Brain microvascular endothelial cell (primary cell): ENCODE data around the gene SEC14L5.

Source experiments
- DNase-seq: peaks from one replicate; pipeline ENCODE4 v3.0.0-alpha.2; 2020
- H3K27ac ChIP-seq: fragments of 250-450 bp; sonication (Bioruptor Pico); 2 replicates; pipeline ENCODE4 v1.5.1; 2020; ENCODE audit warnings: mild to moderate bottlenecking, moderate library complexity
- H3K27me3 ChIP-seq: fragments of 250-450 bp; sonication (Bioruptor Pico); replicated peaks from 2 replicates; pipeline ENCODE4 v1.5.1; 2020; ENCODE audit warnings: mild to moderate bottlenecking
- H3K36me3 ChIP-seq: fragments of 250-450 bp; sonication (Bioruptor Pico); replicated peaks from 2 replicates; pipeline ENCODE4 v1.5.1; 2020; ENCODE audit warnings: mild to moderate bottlenecking
- H3K4me3 ChIP-seq: 2 replicates; pipeline ENCODE4 v1.5.1; 2011; ENCODE audit warnings: low read depth, mild to moderate bottlenecking, control low read depth, low read length, moderate library complexity
- in situ Hi-C: cut with HindIII; loops from 2 replicates; pipeline ENCODE4 v1.10.0; 2017; ENCODE audit warnings: low sequenced_read_pairs, low pct_ligation_motif_present
- TF ChIP-seq, protein P1 (sequence below): IDR thresholded peaks from 2 replicates; pipeline ENCODE4 v1.5.1; 2011; ENCODE audit warnings: low read depth, mild to moderate bottlenecking, moderate library complexity, low read length, control low read depth, inconsistent platforms; ENCODE audit errors: missing control alignments

SEC14L5 gene

DNA sequence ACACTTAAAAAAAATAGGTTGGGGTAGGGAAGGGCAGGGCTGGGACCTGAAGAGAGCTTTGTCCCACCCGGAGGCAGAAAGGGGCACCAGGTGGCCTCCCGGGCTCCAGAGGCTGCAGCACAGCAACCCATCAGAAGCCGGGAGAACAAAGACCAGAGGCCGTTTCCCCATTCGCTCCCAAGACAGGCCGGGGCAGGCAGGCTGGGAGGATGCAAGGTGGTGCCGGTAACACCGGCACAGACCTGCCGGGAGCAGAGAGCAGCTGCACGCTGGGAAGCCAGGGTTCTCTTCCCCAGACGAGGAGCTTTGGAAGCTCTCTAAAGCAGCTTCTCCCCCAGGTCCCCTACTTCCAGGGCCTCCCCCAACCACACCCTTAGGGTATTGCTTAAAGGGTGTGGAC lies 26.7 kb upstream of the SEC14L5 start:
- Histone ChIP-seq H3K4me3 (no peak overlapping the region), H3K36me3 (no peaks in the 10 kb centered on the region), H3K27ac (no peak overlapping the region), H3K27me3 (peaks cover 21% of the 10 kb centered on the region)
- in situ Hi-C loops: no loop called here
- no peak for DNase-seq
- TF ChIP-seq, protein P1, sequence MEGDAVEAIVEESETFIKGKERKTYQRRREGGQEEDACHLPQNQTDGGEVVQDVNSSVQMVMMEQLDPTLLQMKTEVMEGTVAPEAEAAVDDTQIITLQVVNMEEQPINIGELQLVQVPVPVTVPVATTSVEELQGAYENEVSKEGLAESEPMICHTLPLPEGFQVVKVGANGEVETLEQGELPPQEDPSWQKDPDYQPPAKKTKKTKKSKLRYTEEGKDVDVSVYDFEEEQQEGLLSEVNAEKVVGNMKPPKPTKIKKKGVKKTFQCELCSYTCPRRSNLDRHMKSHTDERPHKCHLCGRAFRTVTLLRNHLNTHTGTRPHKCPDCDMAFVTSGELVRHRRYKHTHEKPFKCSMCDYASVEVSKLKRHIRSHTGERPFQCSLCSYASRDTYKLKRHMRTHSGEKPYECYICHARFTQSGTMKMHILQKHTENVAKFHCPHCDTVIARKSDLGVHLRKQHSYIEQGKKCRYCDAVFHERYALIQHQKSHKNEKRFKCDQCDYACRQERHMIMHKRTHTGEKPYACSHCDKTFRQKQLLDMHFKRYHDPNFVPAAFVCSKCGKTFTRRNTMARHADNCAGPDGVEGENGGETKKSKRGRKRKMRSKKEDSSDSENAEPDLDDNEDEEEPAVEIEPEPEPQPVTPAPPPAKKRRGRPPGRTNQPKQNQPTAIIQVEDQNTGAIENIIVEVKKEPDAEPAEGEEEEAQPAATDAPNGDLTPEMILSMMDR: no peak

DNA sequence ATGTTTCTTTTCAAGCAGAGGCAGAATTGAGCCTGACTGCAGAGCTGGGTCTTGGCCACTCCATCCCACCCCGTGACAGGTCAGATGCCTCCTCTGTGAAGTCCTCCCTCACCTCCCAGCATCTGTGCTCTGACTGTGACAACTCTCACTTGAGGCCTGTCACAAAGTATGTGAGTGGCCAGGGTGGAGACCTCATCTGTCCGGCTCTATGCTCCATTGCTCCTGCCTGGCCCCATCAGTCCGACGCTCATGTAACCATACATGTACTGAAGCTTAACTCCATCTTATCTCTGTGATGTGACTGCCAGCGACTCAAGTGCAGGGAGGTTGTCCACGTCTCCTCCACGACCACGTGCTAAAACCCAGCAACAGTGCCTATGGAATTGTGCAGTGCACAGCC lies 24.7 kb upstream of the SEC14L5 start:
- TF ChIP-seq, protein P1: no peak
- in situ Hi-C loops: no loop called here
- H3K27me3 ChIP-seq: peaks cover 34% of the 10 kb centered on the region
- no peaks in the 10 kb centered on the region for H3K36me3 ChIP-seq
- H3K27ac ChIP-seq: no peak overlapping the region
- no peak overlapping the region for H3K4me3 ChIP-seq
- no peak for DNase-seq

DNA sequence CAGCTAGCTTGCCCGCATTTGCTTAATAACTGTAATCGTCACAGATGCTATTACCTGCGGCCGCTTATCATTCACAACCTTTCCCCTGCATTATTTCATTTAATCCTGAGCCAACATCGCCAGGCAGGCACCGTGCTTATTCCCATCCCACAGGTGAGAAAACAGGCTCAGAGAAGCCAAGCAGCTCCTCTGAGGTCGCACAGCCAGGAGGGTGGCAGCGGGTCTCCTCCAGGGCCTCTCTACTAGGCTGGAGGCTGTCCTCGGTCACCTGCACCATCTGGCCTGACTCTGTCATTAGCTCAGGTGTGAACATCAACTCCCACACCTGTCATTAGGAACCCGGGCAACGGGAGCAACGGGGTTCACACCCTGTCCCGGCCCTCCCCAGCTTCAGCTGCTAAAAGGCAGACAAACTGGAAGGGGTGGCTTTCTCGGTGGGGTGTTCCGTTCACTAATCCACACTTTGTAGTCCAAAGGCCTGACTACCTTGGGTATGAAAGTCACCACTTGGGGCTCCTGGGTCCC lies 24.2 kb upstream of the SEC14L5 start:
- Histone ChIP-seq H3K27ac (no peak overlapping the region), H3K4me3 (no peak overlapping the region), H3K36me3 (no peaks in the 10 kb centered on the region), H3K27me3 (peaks cover 34% of the 10 kb centered on the region)
- in situ Hi-C loops: no loop called here
- DNase-seq: no peak
- TF ChIP-seq, protein P1: no peak

DNA sequence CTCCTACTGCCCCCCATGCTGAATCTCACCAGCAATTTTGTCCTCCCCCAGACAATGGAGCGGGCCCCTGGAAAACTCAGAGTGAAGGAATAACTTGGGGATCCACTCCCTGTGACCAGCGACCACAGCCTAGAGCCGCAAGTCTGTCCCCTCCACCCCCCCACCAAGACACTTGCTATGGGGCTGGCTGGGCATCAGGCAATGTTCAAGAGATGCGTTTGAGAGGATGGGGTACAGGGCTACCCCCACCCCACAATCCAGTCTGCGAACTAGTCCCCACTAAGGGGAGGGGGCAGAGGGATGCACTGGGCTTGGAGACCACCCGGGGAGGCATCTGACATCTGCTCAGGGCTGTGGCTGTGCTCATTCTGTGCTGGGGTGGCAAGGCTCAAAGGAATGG lies 23.5 kb upstream of the SEC14L5 start:
- in situ Hi-C loops: no loop called here
- H3K27me3 ChIP-seq: peaks cover 34% of the 10 kb centered on the region
- no peaks in the 10 kb centered on the region for H3K36me3 ChIP-seq
- H3K4me3 ChIP-seq: no peak overlapping the region
- TF ChIP-seq, protein P1: no peak
- no peak overlapping the region for H3K27ac ChIP-seq
- no peak for DNase-seq

DNA sequence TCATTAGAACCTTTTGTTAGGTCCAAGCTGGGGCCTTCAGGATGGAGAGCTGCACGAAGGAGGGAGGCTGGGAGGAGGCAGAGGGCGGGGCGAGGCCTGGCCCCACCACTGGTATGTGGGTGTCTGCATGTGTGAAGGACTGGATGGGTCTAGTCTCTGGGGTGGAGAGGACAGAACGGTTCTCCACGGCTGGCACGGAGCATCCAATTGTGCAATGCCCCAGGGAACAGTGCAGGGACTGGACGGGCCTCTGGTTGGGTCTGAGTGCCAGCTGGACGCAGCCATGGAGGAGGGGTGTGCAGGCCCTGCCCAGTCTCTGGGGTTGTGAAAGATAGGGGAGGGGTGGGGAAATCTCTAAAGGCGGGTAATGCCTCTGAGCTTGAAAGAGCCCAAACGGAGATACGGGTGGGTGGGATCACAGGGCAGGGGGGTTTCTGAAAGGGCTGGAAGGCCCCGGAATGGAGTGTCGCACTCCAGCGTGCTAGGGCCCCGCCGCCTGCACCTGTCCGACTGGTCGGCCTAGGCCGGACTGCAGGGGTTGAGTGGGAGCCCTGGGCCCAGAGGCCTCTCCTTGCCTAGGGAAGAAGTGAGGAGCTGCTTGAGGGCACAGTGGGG lies 22.8 kb upstream of the SEC14L5 start:
- no peak for DNase-seq

More for the DNA sequence above, 22.8 kb upstream of the SEC14L5 start:
- H3K27ac ChIP-seq: no peak overlapping the region
- H3K4me3 ChIP-seq: no peak overlapping the region
- H3K27me3 ChIP-seq: peaks cover 34% of the 10 kb centered on the region
- TF ChIP-seq, protein P1: no peak
- in situ Hi-C loops: no loop called here
- H3K36me3 ChIP-seq: no peaks in the 10 kb centered on the region
